GM12878 (cell line): ENCODE data around the gene MINPP1.

Experiments
- ASH2L ChIP-seq: fragments of 300-600, 200-600 bp; sonication (generic); IDR thresholded peaks from 2 replicates; pipeline ENCODE4 v1.6.1; 2017; ENCODE audit warnings: low read depth, mild to moderate bottlenecking, borderline replicate concordance
- BHLHE40 ChIP-seq, 2 experiments: fragments of 450-650 bp in 1 of 2; IDR thresholded peaks; 2 replicates each; pipeline ENCODE4 v1.6.1; 2011 to 2017; ENCODE audit warnings: low read depth in 2 of 2, borderline replicate concordance in 1 of 2, improper control_type of control experiment in 1 of 2, low read length in 1 of 2, mild to moderate bottlenecking in 1 of 2
- CBX5 ChIP-seq: sonication (generic); IDR thresholded peaks from 2 replicates; pipeline ENCODE4 v1.6.1; 2016; ENCODE audit warnings: low read depth, moderate library complexity, mild to moderate bottlenecking, inconsistent platforms
- CTCF ChIP-seq, 3 experiments: IDR thresholded peaks in 2 of 3; conservative IDR thresholded peaks in 1 of 3; 2 replicates each; pipeline ENCODE4 v1.5.1; 2011; ENCODE audit warnings: low read depth in 3 of 3, low read length in 3 of 3, mild to moderate bottlenecking in 3 of 3, control low read depth in 2 of 3, moderate library complexity in 2 of 3, inconsistent platforms in 1 of 3, mixed read lengths in 1 of 3; ENCODE audit not compliant: control insufficient read depth in 2 of 3, insufficient read depth in 1 of 3; ENCODE audit errors: extremely low read depth in 1 of 3
- ESRRA ChIP-seq: IDR thresholded peaks from 2 replicates; pipeline ENCODE4 v1.6.1; 2012; ENCODE audit warnings: mild to moderate bottlenecking, low read length, improper control_type of control experiment
- EZH2 ChIP-seq: IDR thresholded peaks from 2 replicates; pipeline ENCODE4 v1.6.1; 2012; ENCODE audit warnings: low read depth, mild to moderate bottlenecking, control low read depth, inconsistent platforms, low read length, borderline replicate concordance; ENCODE audit not compliant: control insufficient read depth
- FOS ChIP-seq: IDR thresholded peaks from 3 replicates; pipeline ENCODE4 v1.6.1; 2011; ENCODE audit warnings: borderline replicate concordance; ENCODE audit not compliant: insufficient read length; ENCODE audit errors: extremely low read depth
- GABPA ChIP-seq: IDR thresholded peaks from 2 replicates; pipeline ENCODE4 v1.6.1; 2014; ENCODE audit warnings: antibody characterized with exemption, low read depth, mild to moderate bottlenecking, inconsistent platforms
- NFYA ChIP-seq: IDR thresholded peaks from 2 replicates; pipeline ENCODE4 v1.6.1; 2011; ENCODE audit warnings: low read depth, mild to moderate bottlenecking, low read length, improper control_type of control experiment, borderline replicate concordance
- RB1 ChIP-seq: fragments of 450-650 bp; formaldehyde crosslinking; IDR thresholded peaks from 2 replicates; pipeline ENCODE4 v1.6.1; 2017; ENCODE audit warnings: mild to moderate bottlenecking, borderline replicate concordance
- RCOR1 ChIP-seq: conservative IDR thresholded peaks from 2 replicates; pipeline ENCODE4 v1.6.1; 2012; ENCODE audit warnings: low read depth, low read length, improper control_type of control experiment
- SKIL ChIP-seq: fragments of 450-650 bp; IDR thresholded peaks from 2 replicates; pipeline ENCODE4 v1.6.1; 2017; ENCODE audit warnings: mild to moderate bottlenecking, low read depth, inconsistent platforms; ENCODE audit not compliant: poor library complexity, severe bottlenecking
- TF ChIP-seq, protein P1 (sequence below): fragments of 450-650 bp; IDR thresholded peaks from 2 replicates; pipeline ENCODE4 v1.6.1; 2017; ENCODE audit warnings: mild to moderate bottlenecking, moderate library complexity

- TF ChIP-seq CBX5 (no peak), ASH2L (no peak), FOS (no peak), RB1 (no peak), CTCF (IDR thresholded peaks at IDR 0.05 in 2 of 3, conservative IDR thresholded peaks at IDR 0.05 in 1 of 3; ENCODE audit: control insufficient read depth in 2 of 3, extremely low read depth in 1 of 3, insufficient read depth in 1 of 3, low read depth in 3 of 3, low read length in 3 of 3) (no peak), RCOR1 (no peak), EZH2 (no peak), GABPA (no peak), ESRRA (no peak), NFYA (no peak), BHLHE40 (IDR thresholded peaks at IDR 0.05; ENCODE audit: borderline replicate concordance in 1 of 2, low read depth in 2 of 2, low read length in 1 of 2) (no peak), SKIL (no peak)
- TF ChIP-seq, protein P1, sequence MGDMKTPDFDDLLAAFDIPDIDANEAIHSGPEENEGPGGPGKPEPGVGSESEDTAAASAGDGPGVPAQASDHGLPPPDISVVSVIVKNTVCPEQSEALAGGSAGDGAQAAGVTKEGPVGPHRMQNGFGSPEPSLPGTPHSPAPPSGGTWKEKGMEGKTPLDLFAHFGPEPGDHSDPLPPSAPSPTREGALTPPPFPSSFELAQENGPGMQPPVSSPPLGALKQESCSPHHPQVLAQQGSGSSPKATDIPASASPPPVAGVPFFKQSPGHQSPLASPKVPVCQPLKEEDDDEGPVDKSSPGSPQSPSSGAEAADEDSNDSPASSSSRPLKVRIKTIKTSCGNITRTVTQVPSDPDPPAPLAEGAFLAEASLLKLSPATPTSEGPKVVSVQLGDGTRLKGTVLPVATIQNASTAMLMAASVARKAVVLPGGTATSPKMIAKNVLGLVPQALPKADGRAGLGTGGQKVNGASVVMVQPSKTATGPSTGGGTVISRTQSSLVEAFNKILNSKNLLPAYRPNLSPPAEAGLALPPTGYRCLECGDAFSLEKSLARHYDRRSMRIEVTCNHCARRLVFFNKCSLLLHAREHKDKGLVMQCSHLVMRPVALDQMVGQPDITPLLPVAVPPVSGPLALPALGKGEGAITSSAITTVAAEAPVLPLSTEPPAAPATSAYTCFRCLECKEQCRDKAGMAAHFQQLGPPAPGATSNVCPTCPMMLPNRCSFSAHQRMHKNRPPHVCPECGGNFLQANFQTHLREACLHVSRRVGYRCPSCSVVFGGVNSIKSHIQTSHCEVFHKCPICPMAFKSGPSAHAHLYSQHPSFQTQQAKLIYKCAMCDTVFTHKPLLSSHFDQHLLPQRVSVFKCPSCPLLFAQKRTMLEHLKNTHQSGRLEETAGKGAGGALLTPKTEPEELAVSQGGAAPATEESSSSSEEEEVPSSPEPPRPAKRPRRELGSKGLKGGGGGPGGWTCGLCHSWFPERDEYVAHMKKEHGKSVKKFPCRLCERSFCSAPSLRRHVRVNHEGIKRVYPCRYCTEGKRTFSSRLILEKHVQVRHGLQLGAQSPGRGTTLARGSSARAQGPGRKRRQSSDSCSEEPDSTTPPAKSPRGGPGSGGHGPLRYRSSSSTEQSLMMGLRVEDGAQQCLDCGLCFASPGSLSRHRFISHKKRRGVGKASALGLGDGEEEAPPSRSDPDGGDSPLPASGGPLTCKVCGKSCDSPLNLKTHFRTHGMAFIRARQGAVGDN = no peak
These were observed 74.2 kb downstream of the MINPP1 start for GRCh38 chr10:87578842-87579401.
